CD4-positive, alpha-beta T cell treated with Interleukin-10 for 1 hour (primary cell): Measurements from ENCODE around the gene FGD3.

Source experiments
- DNase-seq: peaks from one replicate; pipeline ENCODE4 v3.0.0-alpha.2; 2020

Gene FGD3

GRCh38 chr9:92954886-92955285, 7.6 kb downstream of the FGD3 start:
- DNase-seq = no peak

GRCh38 chr9:92960561-92961290, 13.4 kb downstream of the FGD3 start:
- no peak for DNase-seq

- DNase-seq = peak; percentile 52
These were observed 14.4 kb downstream of the FGD3 start for GRCh38 chr9:92961627-92962302.

GRCh38 chr9:92962303-92962649, 15.0 kb downstream of the FGD3 start:
- DNase-seq = no peak

GRCh38 chr9:92962846-92963245, 15.5 kb downstream of the FGD3 start:
- DNase-seq = no peak

- DNase-seq = peak; percentile 82
These were observed 16.7 kb downstream of the FGD3 start for GRCh38 chr9:92963831-92964606.

GRCh38 chr9:92964607-92965060, 17.3 kb downstream of the FGD3 start:
- no peak for DNase-seq

- DNase-seq = peak; percentile 44
These were observed 17.9 kb downstream of the FGD3 start for GRCh38 chr9:92965061-92965758.

GRCh38 chr9:92965759-92966517, 18.6 kb downstream of the FGD3 start:
- DNase-seq = no peak

- DNase-seq = no peak
These were observed 19.1 kb downstream of the FGD3 start for GRCh38 chr9:92966518-92966800.

- no peak for DNase-seq
These were observed 20.8 kb downstream of the FGD3 start for GRCh38 chr9:92968081-92968480.

GRCh38 chr9:92969516-92970466, 22.5 kb downstream of the FGD3 start:
- no peak for DNase-seq

- DNase-seq = no peak
These were observed 23.2 kb downstream of the FGD3 start for GRCh38 chr9:92970467-92970923.

GRCh38 chr9:92971121-92971520, 23.8 kb downstream of the FGD3 start:
- no peak for DNase-seq

GRCh38 chr9:92971776-92972175, 24.5 kb downstream of the FGD3 start:
- DNase-seq = no peak

GRCh38 chr9:92973700-92974099, 26.4 kb downstream of the FGD3 start:
- no peak for DNase-seq

- no peak for DNase-seq
These were observed 26.9 kb downstream of the FGD3 start for GRCh38 chr9:92974161-92974661.

- DNase-seq = no peak
These were observed 27.7 kb downstream of the FGD3 start for GRCh38 chr9:92974761-92975755.

GRCh38 chr9:92976431-92976830, 29.1 kb downstream of the FGD3 start:
- DNase-seq = no peak

GRCh38 chr9:92977279-92977678, 30.0 kb downstream of the FGD3 start:
- DNase-seq = no peak
